IPS-20b (cell line): ENCODE results near the gene ADAM10.
A peak's percentile ranks its signal among the peaks of the same experiment; 100 is the strongest.
"Not testable (repeated sequence)": the region's sequence is repeated elsewhere in the genome, so short reads cannot be mapped to it uniquely, and the experiment has no call there.

ENCODE experiments used
- H3K27ac ChIP-seq: one replicate; pipeline ENCODE4 v1.5.1; 2013; ENCODE audit warnings: low read length
- H3K27me3 ChIP-seq: 2 replicates; pipeline ENCODE4 v1.6.1; 2013; ENCODE audit warnings: mild to moderate bottlenecking, low read length, inconsistent platforms; ENCODE audit not compliant: insufficient read depth
- H3K36me3 ChIP-seq: 2 replicates; pipeline ENCODE4 v1.6.1; 2013; ENCODE audit warnings: low read depth, mild to moderate bottlenecking, inconsistent platforms, low read length, moderate library complexity; ENCODE audit not compliant: insufficient read depth
- H3K4me1 ChIP-seq: 2 replicates; pipeline ENCODE4 v1.6.1; 2013; ENCODE audit warnings: mild to moderate bottlenecking, control low read depth, inconsistent platforms, low read length, moderate library complexity; ENCODE audit not compliant: insufficient read depth
- H3K4me3 ChIP-seq: 2 replicates; pipeline ENCODE4 v1.5.1; 2013; ENCODE audit warnings: mild to moderate bottlenecking, low read length, inconsistent platforms
- H3K9ac ChIP-seq: 2 replicates; pipeline ENCODE4 v1.6.1; 2013; ENCODE audit warnings: low read depth, mild to moderate bottlenecking, inconsistent platforms, low read length, moderate library complexity
- H3K9me3 ChIP-seq: 2 replicates; pipeline ENCODE4 v1.6.1; 2013; ENCODE audit warnings: mild to moderate bottlenecking, low read depth, low read length, inconsistent platforms; ENCODE audit not compliant: insufficient read depth

The ADAM10 gene

GRCh38 chr15:58770857-58771620 lies 21.5 kb upstream of the ADAM10 start, which contains the start of gene MINDY2:
Gene MINDY2 (plus strand): TSS chr15:58771302. CDS start chr15:58771396, 94 bp downstream.
- Histone ChIP-seq H3K27ac (no peak within 1 kb of the TSS), H3K4me3 (peak within 1 kb of the TSS; percentile 96), H3K27me3 (no peaks in the 10 kb centered on the region), H3K4me1 (peaks cover 18% of the 10 kb centered on the region; the same call in 1 of the 2 replicates), H3K36me3 (no peaks in the 10 kb centered on the region), H3K9me3 (no peaks in the 10 kb centered on the region), H3K9ac (peak within 1 kb of the TSS; percentile 80; the same call in 1 of the 2 replicates)

GRCh38 chr15:58770519-58770856 lies 21.0 kb upstream of the ADAM10 start:
- Histone ChIP-seq H3K4me3 (peak overlapping the region; percentile 96), H3K4me1 (peaks cover 18% of the 10 kb centered on the region; the same call in 1 of the 2 replicates), H3K27me3 (no peaks in the 10 kb centered on the region), H3K36me3 (no peaks in the 10 kb centered on the region), H3K27ac (no peak overlapping the region), H3K9ac (peak overlapping the region; percentile 69; the same call in 1 of the 2 replicates), H3K9me3 (no peaks in the 10 kb centered on the region)

- H3K27ac ChIP-seq, H3K36me3 ChIP-seq: not testable (repeated sequence)
Observed at GRCh38 chr15:58768601-58769004, 19.1 kb upstream of the ADAM10 start.

GRCh38 chr15:58766290-58766689 lies 16.8 kb upstream of the ADAM10 start:
- peaks cover 8% of the 10 kb centered on the region; the same call in 1 of the 2 replicates for H3K9me3 ChIP-seq
- peaks cover 7% of the 10 kb centered on the region; the same call in 1 of the 2 replicates for H3K4me1 ChIP-seq
- no peaks in the 10 kb centered on the region for H3K36me3 ChIP-seq
- no peaks in the 10 kb centered on the region for H3K27me3 ChIP-seq
- H3K4me3 ChIP-seq = no peak overlapping the region
- H3K27ac ChIP-seq = no peak overlapping the region
- no peak overlapping the region for H3K9ac ChIP-seq

More at GRCh38 chr15:58768601-58769004, 19.1 kb upstream of the ADAM10 start:
- not testable (repeated sequence) for H3K9me3 ChIP-seq, H3K9ac ChIP-seq, H3K27me3 ChIP-seq, H3K4me3 ChIP-seq
- peaks cover 15% of the 10 kb centered on the region; the same call in 1 of the 2 replicates for H3K4me1 ChIP-seq

GRCh38 chr15:58764468-58764867 lies 15.0 kb upstream of the ADAM10 start:
- no peak overlapping the region for H3K9ac ChIP-seq
- no peak overlapping the region for H3K27ac ChIP-seq
- H3K27me3 ChIP-seq = no peaks in the 10 kb centered on the region
- peaks cover 8% of the 10 kb centered on the region; the same call in 1 of the 2 replicates for H3K9me3 ChIP-seq
- no peaks in the 10 kb centered on the region for H3K4me1 ChIP-seq
- no peaks in the 10 kb centered on the region for H3K36me3 ChIP-seq
- no peak overlapping the region for H3K4me3 ChIP-seq

- Histone ChIP-seq H3K9me3 (peaks cover 8% of the 10 kb centered on the region; the same call in 1 of the 2 replicates), H3K4me3 (no peak overlapping the region), H3K4me1 (no peaks in the 10 kb centered on the region), H3K9ac (no peak overlapping the region), H3K27ac (no peak overlapping the region), H3K27me3 (no peaks in the 10 kb centered on the region), H3K36me3 (no peaks in the 10 kb centered on the region)
Observed at GRCh38 chr15:58762731-58763130, 13.2 kb upstream of the ADAM10 start.

- Histone ChIP-seq H3K9me3 (peaks cover 8% of the 10 kb centered on the region; the same call in 1 of the 2 replicates), H3K4me1 (no peaks in the 10 kb centered on the region), H3K9ac (no peak overlapping the region), H3K27ac (no peak overlapping the region), H3K4me3 (no peak overlapping the region), H3K36me3 (no peaks in the 10 kb centered on the region), H3K27me3 (no peaks in the 10 kb centered on the region)
Observed at GRCh38 chr15:58762285-58762684, 12.8 kb upstream of the ADAM10 start.

- H3K4me3 ChIP-seq = no peak overlapping the region
- H3K4me1 ChIP-seq = no peaks in the 10 kb centered on the region
- H3K27me3 ChIP-seq = no peaks in the 10 kb centered on the region
- H3K36me3 ChIP-seq = no peaks in the 10 kb centered on the region
- no peak overlapping the region for H3K27ac ChIP-seq
- peaks cover 8% of the 10 kb centered on the region; the same call in 1 of the 2 replicates for H3K9me3 ChIP-seq
- H3K9ac ChIP-seq = no peak overlapping the region
Observed at GRCh38 chr15:58761010-58761388, 11.5 kb upstream of the ADAM10 start.

- Histone ChIP-seq H3K27me3 (no peaks in the 10 kb centered on the region), H3K9me3 (peaks cover 8% of the 10 kb centered on the region; the same call in 1 of the 2 replicates), H3K4me1 (no peaks in the 10 kb centered on the region), H3K27ac (no peak overlapping the region), H3K9ac (no peak overlapping the region), H3K4me3 (no peak overlapping the region), H3K36me3 (no peaks in the 10 kb centered on the region)
Observed at GRCh38 chr15:58760385-58761009, 11.0 kb upstream of the ADAM10 start.

- no peak overlapping the region for H3K4me3 ChIP-seq
- no peaks in the 10 kb centered on the region for H3K36me3 ChIP-seq
- H3K9me3 ChIP-seq = no peaks in the 10 kb centered on the region
- H3K27ac ChIP-seq = no peak overlapping the region
- no peak overlapping the region for H3K9ac ChIP-seq
- H3K27me3 ChIP-seq = no peaks in the 10 kb centered on the region
- H3K4me1 ChIP-seq = no peaks in the 10 kb centered on the region
Observed at GRCh38 chr15:58758141-58758540, 8.6 kb upstream of the ADAM10 start.

GRCh38 chr15:58755956-58756355 lies 6.4 kb upstream of the ADAM10 start:
- Histone ChIP-seq H3K4me1 (no peaks in the 10 kb centered on the region), H3K27me3 (no peaks in the 10 kb centered on the region), H3K27ac (no peak overlapping the region), H3K4me3 (no peak overlapping the region), H3K36me3 (no peaks in the 10 kb centered on the region), H3K9me3 (no peaks in the 10 kb centered on the region), H3K9ac (no peak overlapping the region)

GRCh38 chr15:58755350-58755749 lies 5.8 kb upstream of the ADAM10 start:
- Histone ChIP-seq H3K9me3 (no peaks in the 10 kb centered on the region), H3K27me3 (no peaks in the 10 kb centered on the region), H3K27ac (no peak overlapping the region), H3K9ac (no peak overlapping the region), H3K36me3 (no peaks in the 10 kb centered on the region), H3K4me1 (no peaks in the 10 kb centered on the region; the same call in 1 of the 2 replicates), H3K4me3 (no peak overlapping the region)
